Breast epithelium (tissue), 3 donors: ENCODE results near the gene DGKA.

ENCODE experiments used
- CTCF ChIP-seq, 3 donors: fragments of 450-650 bp; IDR thresholded peaks; one replicate each; pipeline ENCODE4 v1.5.1; 2016 to 2017; ENCODE audit warnings: antibody characterized with exemption in 3 of 3, mild to moderate bottlenecking in 3 of 3, moderate library complexity in 3 of 3
- POLR2A ChIP-seq: fragments of 450-650 bp; IDR thresholded peaks from one replicate; pipeline ENCODE4 v1.6.1; 2016; ENCODE audit warnings: antibody characterized with exemption, mild to moderate bottlenecking, moderate library complexity
- POLR2AphosphoS5 ChIP-seq, 3 donors: sonication (generic); formaldehyde crosslinking; IDR thresholded peaks; one replicate each; pipeline ENCODE4 v1.6.1; 2017; ENCODE audit warnings: antibody characterized with exemption in 3 of 3

DNA sequence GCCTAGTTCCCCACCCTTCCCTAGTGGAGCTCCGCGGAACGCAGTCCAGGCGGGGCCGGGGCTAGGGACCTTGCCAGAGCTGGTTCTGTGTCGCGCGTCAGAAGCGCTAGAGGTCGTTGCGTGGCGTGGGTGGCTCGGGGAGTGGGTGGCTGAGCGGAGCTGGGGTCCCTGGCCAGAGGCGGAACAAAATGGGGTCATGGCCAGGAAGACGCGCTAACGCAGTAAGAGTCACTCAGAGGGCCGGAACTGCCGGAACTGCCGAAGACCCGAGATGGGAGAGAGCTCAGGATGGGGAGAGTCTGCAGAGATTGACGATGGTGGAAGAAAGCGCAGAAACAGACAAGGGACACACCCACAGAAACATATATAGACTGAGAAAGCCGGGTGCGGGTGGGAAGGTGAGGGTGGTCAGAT, 4.8 kb downstream of the DGKA start:
- TF ChIP-seq POLR2A (no peak), CTCF (IDR thresholded peaks at IDR 0.05) (no peak), POLR2AphosphoS5 (IDR thresholded peaks at IDR 0.05) (no peak)
